Glutamatergic neuron (in vitro differentiated cells): ENCODE measurements around the gene BAHCC1. TPM values are rescaled to one million over a fixed set of nuclear protein-coding genes. Genes with fewer than 3 reads are reported as not detected.

Experiments used
- DNase-seq: peaks from one replicate; pipeline ENCODE4 v3.0.0; 2022
- H3K27ac Mint-ChIP-seq: one replicate; pipeline ENCODE4 v1.8.0; 2020; ENCODE audit warnings: mild to moderate bottlenecking, mixed read lengths, inconsistent platforms; ENCODE audit not compliant: unreplicated experiment
- H3K27me3 Mint-ChIP-seq: one replicate; pipeline ENCODE4 v1.8.0; 2020; ENCODE audit warnings: mild to moderate bottlenecking, moderate library complexity, mixed read lengths, inconsistent platforms; ENCODE audit not compliant: unreplicated experiment
- H3K36me3 Mint-ChIP-seq: one replicate; pipeline ENCODE4 v1.8.0; 2020; ENCODE audit warnings: mild to moderate bottlenecking, mixed read lengths, inconsistent platforms; ENCODE audit not compliant: unreplicated experiment
- H3K4me1 Mint-ChIP-seq: one replicate; pipeline ENCODE4 v1.8.0; 2020; ENCODE audit warnings: mild to moderate bottlenecking, low read depth, mixed read lengths, inconsistent platforms; ENCODE audit not compliant: unreplicated experiment
- H3K4me3 Mint-ChIP-seq: one replicate; pipeline ENCODE4 v1.8.0; 2020; ENCODE audit warnings: mild to moderate bottlenecking, mixed read lengths, inconsistent platforms; ENCODE audit not compliant: unreplicated experiment
- H3K9me3 Mint-ChIP-seq: one replicate; pipeline ENCODE4 v1.8.0; 2020; ENCODE audit warnings: mild to moderate bottlenecking, moderate library complexity, mixed read lengths, inconsistent platforms; ENCODE audit not compliant: unreplicated experiment
- total RNA-seq: library from RNA; stranded (reverse); fragmentation: NEBNext Ultra II Directional; extraction: Animal tissue kit (Norgen Biotek cat#: 25700); gene quantifications from one replicate; pipeline ENCODE4 v1.2.1, GENCODE V29; 2021; ENCODE audit not compliant: unreplicated experiment
- TF ChIP-seq, protein P1 (sequence below): fragments of 200-600 bp; sonication (generic); IDR thresholded peaks from one replicate; pipeline ENCODE4 v1.5.0; 2021; ENCODE audit not compliant: partially characterized antibody, unreplicated experiment

Gene BAHCC1
- total RNA-seq, 1 donor from 2014 or later: 111 TPM

DNA sequence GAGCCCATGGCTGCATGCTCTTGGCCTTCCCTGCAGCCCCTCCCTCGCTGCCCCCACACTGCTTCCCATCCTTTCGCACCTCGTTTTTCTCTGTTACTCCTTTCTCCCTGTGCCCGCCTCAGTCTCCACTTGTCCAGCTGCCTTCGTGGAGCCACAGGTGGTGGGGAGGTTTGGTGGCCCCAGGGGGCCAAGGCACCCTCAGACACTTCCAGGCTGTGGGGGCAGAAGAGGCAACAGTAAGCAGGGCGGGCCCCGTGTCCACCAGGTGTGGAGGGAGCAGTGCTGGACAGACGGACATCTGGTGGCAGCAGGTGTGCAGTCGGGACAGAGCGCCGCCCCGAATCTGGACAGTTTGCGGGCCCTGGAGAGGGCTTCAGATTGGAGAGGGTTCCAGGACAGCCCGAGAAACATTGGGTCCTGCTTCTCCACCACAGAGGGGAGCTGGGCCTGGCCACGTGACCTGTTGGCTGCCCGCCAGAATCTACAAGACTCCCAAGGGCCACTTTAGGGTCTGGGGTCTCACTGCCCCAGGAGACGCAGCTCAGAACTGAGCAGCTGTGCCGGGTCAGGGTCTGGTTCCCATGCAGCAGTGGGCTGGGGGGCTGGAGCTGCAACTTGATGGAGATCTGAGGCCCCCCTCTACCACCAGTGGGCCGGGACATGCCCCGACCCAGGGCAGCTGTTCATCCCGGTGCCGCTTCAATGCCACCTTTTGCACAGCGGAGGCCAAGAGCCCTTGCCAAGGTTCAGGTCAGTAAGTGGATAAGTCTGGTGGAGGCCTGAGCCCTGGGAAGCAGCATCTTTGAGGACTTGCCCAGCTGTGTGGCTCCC lies 22.8 kb downstream of the BAHCC1 start:
- Mint-ChIP-seq H3K36me3 (no peaks in the 10 kb centered on the region), H3K4me1 (peaks cover 5% of the 10 kb centered on the region), H3K9me3 (peaks cover 8% of the 10 kb centered on the region), H3K27me3 (peaks cover 12% of the 10 kb centered on the region), H3K4me3 (no peak overlapping the region), H3K27ac (no peak overlapping the region)
- no peak for DNase-seq
- TF ChIP-seq, protein P1, sequence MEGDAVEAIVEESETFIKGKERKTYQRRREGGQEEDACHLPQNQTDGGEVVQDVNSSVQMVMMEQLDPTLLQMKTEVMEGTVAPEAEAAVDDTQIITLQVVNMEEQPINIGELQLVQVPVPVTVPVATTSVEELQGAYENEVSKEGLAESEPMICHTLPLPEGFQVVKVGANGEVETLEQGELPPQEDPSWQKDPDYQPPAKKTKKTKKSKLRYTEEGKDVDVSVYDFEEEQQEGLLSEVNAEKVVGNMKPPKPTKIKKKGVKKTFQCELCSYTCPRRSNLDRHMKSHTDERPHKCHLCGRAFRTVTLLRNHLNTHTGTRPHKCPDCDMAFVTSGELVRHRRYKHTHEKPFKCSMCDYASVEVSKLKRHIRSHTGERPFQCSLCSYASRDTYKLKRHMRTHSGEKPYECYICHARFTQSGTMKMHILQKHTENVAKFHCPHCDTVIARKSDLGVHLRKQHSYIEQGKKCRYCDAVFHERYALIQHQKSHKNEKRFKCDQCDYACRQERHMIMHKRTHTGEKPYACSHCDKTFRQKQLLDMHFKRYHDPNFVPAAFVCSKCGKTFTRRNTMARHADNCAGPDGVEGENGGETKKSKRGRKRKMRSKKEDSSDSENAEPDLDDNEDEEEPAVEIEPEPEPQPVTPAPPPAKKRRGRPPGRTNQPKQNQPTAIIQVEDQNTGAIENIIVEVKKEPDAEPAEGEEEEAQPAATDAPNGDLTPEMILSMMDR: no peak

DNA sequence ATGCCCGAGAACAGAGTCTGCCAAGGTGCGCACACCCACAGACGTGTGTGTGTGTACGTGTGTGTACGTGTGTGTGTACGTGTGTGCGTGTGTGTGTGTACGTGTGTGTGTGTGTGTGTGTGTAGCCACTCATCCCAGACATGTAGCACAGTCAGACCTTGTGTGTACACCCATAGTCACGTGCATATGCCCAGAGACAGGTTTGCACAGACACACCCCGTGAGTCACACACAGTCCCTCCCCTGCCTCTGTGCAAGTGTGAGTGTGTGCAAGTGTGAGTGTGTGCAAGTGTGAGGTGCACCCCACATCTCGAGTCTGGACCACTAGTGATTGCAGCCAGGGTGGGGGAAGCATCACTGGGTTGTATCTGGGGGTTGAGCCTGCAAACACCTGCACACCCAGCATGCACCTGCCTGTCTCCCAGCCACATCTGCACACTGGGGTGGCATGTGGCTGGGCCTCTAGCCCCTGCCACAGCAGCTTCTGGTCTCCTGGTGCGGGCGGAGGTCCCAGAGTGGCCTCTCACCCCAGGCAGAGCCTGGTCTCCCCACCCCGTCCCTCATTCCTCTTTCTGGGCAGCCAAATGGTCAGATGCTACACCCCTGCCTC lies 23.6 kb downstream of the BAHCC1 start:
- Mint-ChIP-seq H3K27ac (no peak overlapping the region), H3K9me3 (peaks cover 8% of the 10 kb centered on the region), H3K4me1 (peaks cover 5% of the 10 kb centered on the region), H3K27me3 (peaks cover 12% of the 10 kb centered on the region), H3K36me3 (no peaks in the 10 kb centered on the region), H3K4me3 (no peak overlapping the region)
- TF ChIP-seq, protein P1: no peak
- no peak for DNase-seq

DNA sequence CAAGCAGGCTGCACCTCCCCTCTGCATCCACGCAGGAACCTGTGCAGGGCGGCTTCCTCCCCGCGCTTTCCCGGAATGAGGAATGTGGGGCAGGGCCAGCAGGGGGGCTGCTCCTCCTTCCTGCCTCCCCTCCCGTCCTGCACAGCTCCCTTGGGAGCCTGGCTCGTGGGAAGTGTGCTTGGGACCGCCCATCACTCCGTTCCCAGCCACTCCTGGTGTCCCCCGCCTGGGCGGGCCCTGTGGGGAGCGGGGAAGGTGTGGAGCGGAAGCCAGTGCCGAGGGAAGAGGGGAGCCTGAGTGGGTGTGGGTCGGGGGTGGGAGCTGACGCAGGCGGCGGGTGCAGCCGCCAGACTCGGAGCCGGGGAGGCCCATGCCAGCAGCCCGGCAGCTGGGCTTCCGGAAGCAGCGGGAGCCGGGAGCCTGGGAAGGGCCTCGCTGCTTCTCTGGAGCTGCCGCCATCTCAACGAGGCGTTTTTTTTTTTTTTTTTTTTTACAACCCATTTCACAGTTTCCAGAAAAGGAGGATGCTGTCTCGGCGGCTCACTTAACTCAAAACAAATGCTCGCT lies 24.1 kb downstream of the BAHCC1 start:
- H3K9me3 Mint-ChIP-seq: peaks cover 8% of the 10 kb centered on the region
- TF ChIP-seq, protein P1: no peak
- H3K27ac Mint-ChIP-seq: no peak overlapping the region
- H3K27me3 Mint-ChIP-seq: peaks cover 12% of the 10 kb centered on the region
- peaks cover 5% of the 10 kb centered on the region for H3K4me1 Mint-ChIP-seq
- DNase-seq: peak; percentile 73
- no peak overlapping the region for H3K4me3 Mint-ChIP-seq
- no peaks in the 10 kb centered on the region for H3K36me3 Mint-ChIP-seq

DNA sequence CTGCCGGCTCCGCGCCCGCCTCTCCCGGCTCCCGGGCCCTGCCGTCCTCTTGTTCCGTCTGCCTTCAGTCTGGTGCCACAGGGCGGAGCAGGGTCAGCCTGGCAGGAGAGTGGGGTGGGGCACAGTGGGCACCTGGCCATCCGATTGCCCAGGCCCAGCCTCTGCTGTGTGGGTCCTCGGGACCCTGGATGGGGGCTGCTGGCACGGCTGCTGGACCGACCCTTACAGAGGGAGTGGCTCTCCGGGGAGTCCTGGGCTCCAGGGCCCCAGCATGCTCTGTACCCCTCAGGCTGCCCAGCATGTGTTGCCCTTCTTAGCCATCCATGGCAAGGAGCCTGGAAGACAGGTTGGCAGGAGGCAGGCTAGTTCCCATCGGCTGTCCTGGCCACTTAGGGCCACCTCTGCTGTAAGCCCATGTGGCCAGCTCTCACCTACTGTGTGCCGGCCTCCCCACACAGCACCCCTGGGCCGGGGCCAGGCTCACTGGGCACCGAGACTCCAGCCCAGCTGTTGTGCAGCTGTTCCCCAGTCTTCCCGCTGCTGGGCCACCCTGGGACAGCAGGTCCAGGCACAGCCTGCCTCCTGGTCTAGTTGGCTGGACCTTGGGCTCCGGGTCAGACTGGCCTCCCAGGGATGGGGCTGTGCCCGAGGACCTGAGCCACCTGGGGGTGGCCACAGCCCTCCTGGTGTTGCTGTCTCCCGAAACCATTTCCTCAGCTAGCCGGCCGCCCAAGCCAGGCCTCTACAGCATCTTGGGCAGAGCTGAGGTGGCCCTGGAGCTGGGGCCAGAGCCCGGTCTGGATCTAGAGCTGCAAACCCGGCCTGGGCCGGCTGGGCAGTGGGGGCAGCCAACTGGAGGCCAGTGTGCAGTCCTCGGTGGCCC lies 24.9 kb downstream of the BAHCC1 start:
- DNase-seq: no peak
- Mint-ChIP-seq H3K36me3 (no peaks in the 10 kb centered on the region), H3K4me1 (peaks cover 5% of the 10 kb centered on the region), H3K27ac (no peak overlapping the region), H3K27me3 (peaks cover 12% of the 10 kb centered on the region), H3K4me3 (peak overlapping the region; percentile 25), H3K9me3 (peaks cover 8% of the 10 kb centered on the region)
- TF ChIP-seq, protein P1: no peak
